NCI-H2107 (cell line): Measurements from ENCODE around the gene CPNE4.

Experiments
- DNase-seq: peaks from one replicate; lab custom pipeline; 2025; lab: John Stamatoyannopoulos, UW

The CPNE4 gene

DNA sequence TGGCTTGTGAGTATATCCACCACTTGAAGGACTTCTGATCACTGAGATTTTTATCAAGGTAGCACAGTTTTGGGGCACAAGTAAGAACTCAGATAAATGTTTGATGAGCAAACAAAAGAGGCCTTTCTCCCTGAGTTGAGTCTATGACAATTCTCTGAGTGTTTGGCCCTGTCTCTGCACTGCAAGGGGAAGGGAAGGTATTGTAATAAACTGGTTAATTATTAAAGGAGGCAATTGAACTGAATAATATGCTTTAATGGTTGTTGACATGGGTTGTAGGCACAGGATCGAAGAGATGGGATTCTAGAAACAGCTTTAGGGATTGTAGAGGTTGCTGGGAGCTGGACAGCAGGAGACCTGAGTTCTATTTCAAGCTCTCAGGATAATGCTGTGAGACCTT is 437.0 kb downstream of the CPNE4 start:
- no peak for DNase-seq

DNA sequence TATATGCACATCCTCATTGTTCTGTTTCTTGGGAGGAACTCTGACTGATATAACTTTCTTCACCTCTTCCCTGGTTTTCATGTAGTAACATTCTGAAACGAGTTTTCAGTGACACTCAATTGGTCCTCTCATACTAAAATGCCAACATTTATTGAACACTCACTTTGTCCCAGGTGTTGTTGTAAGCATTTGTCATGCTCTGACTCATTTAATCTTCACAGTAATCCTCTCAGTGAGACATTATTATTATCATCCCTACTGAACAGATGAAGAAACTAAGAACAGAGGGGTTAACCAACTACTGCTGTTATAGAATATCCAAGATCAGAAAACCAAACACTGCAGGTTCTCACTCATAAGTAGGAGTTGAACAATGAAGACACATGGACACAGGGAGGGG is 437.9 kb downstream of the CPNE4 start:
- DNase-seq: no peak

DNA sequence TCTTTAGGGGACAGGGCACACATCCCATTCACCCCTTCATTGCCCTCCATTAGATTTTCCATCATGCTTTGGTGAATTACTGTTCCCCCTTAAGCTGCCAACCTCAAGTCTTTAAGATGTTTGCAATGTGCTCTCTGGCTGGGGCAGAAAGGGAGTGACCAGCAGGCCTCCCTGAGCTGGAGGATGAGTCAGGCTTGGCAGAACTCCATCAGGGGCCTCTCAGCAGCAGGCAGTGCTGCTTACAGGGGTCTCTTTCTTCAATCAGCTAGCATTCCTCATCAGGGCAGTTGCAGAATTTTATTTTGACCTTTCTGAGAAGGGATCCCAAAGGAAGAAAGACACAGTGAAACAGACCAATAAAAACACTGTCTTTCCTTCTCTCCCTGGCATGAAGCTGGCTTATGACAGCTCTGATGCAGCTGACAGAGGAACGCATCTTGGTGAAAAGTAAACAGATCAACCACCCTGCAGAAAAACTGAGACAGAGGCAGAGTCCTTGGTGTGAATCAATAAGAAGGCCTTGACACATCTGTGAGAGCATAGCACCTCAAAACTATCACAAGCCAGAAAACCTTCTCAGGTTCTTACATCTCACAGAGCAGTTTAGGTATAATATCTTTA is 443.3 kb downstream of the CPNE4 start:
- DNase-seq: no peak

DNA sequence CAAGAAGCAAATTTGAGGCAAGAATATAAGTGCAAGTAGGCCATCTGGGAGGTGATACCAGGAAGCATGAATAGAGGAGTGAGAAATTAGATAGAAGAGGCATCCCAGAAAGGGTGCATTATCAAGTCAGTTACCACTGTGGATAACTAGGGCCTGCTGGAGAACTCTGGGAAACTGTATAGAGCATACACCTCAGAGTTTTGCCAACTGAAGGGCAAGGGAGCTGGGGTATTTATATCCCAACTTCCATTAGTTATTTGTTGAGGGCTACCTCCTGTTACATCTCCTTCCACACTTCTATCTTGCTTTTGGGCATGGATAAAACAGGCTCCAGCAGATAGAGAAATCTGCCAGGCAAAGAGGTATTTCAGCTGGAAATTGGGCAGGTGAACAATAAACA is 448.5 kb downstream of the CPNE4 start:
- no peak for DNase-seq

DNA sequence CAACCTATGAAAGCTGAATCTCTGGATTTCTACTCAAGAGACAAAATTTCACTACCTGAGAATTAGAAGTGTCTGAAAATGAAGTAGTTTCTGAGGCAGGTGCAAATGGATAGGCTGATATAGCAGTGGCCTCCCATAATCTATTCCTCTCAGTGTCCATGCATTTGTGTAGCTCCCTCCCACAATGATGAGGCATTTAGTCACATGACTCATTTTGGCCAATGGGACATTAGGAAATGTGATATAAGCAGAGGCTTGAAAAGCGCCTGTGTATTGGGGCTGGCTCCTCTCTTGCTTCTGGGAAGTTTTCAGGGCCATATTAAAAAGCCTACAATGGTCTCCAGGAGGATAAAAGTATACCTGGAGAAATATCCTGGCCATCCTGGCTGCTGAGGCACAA is 452.4 kb downstream of the CPNE4 start:
- DNase-seq: no peak

DNA sequence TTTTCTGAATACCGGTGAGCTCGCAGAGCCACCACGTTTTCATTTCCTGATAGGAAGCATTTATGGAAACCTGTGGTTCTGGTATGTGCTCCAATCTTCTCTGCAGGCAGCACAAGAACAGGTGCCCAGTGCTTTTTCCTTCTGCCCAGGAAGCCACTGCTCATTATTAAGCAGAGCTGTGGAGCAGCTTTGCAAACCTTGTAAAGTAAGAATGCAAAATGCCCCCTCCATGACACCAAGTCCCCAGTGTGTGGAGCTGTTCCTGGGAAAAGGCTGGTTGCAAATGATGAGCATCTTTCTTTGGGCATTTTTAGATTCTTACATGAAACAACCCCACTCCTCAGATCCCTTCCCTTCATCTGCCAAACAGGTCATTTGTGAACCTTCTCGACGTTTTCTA is 466.4 kb downstream of the CPNE4 start:
- DNase-seq: no peak

DNA sequence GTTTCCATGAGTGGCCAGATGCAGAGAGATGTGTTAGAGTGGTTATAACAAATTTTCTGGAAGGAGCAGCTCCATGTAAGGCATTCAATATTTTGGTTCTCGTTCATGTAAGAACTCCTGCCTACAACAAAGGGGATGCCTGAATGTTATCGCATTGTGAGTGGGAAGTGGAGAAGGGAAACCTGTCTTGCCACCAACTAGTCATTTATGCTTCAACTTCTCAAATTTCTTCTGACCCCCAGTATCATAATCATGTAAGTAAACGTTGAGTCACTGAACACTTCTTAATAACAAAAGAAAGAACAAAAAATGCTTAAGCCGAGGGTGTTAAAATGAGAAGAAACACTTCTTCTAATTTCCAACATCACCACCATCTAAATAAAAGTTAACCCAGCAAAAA is 470.0 kb downstream of the CPNE4 start:
- DNase-seq: no peak

DNA sequence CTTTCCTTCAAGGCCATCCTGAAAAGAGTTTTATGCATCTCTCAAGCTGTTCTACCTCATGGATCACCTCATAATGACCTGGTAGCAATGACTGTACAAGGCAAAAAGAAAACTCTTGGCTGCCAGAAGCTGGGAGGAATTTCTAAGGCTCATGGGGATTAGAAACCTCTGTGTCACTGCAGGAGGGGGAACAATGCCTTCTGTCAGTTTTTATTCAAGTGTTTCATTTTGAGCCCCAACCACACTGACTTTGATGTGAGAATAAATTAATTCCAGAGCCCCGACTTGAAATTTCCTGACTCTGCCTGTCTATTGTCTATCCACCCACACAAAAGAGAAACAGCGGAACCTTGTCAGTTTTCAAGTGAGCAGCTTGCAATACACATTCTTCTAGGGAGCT is 473.3 kb downstream of the CPNE4 start:
- DNase-seq: no peak

DNA sequence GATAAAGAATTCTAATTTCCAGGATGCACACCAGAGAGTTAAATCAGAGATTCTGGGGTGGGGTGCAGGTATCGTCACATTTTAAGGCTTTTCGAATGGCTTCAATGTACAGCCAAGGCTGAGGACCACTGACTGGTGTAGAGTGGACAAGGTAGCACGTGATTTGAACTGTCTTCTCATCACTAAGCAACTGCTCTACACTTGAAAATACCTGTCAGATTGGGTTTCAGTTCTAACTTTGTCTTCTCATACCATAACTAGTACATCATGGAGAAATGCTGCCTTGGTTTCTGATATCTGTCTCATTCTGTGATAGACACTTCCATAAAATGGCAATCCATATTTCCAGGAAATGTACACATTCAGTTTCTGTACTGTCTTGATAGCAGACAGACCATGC is 474.0 kb downstream of the CPNE4 start:
- no peak for DNase-seq

DNA sequence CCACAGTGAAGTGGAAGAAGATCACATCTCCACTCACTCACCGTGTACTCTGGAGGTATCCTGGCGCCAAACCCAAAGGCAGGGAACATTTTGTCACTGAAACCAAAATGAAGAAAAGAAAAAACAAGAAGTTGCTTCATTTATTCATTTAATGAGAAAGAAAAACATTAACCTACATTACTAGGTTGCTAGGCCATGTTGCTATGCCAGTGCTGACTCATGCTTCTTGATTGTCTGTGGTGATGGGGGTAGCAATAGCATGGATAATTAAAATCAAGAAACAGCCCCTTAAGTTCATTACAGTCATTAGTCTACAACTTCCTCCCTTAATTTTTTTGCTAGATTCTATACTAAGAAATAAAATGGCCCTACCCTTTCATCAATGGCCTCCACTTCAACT is 479.4 kb downstream of the CPNE4 start:
- no peak for DNase-seq

DNA sequence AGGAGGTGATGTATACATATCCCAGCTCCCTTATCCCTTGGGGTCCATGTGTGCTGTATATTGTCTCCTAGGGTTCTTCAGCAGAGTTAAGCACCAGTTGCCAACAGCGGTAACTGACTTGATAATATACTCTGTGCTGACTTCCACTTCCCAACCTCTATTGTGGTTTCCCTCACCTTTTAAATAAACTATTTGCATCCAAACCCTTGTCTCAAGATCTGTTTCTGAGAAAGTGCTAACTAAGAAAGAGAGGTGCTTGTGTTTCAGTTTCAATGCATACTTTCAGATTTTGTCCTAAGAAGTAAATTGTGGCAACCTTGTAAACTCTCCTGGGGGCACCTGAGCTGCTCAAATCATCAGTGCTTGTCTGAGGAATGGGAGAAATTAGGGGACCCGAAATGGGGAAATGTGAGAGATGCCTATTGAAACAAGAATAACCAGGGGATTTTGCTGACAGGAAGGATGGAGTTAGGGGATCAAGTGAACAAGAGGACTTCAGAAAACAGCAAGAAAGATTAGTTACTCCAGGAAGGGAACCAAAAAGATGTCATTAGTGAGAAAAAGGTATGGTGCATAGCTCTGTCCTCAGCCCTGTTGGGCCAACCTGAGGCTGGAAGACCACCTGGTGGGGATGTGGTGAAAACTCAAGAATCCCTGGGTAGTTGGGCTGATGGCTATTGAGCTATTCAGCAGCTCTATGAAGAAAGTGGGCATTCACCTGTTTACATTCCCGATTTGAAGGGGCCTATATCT is 481.1 kb downstream of the CPNE4 start:
- DNase-seq: no peak

DNA sequence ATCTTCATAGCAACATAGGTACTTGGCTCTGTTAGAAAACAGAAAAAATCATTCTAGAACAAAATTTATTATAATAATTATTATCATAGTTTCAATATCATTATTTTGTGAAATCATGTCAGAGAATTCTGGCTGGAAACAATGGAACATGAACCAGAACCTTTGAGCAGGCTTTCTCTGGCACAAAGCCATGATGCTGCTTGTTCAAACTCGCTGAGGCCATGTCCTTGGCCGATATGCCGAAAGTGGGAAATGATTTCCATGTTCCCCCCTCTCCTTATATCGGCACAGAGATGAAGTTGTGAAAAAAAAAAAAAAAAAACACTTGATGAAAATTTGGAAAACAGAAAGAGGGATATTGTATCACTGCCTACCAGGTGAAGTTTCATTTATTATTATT is 483.1 kb downstream of the CPNE4 start:
- DNase-seq: no peak

DNA sequence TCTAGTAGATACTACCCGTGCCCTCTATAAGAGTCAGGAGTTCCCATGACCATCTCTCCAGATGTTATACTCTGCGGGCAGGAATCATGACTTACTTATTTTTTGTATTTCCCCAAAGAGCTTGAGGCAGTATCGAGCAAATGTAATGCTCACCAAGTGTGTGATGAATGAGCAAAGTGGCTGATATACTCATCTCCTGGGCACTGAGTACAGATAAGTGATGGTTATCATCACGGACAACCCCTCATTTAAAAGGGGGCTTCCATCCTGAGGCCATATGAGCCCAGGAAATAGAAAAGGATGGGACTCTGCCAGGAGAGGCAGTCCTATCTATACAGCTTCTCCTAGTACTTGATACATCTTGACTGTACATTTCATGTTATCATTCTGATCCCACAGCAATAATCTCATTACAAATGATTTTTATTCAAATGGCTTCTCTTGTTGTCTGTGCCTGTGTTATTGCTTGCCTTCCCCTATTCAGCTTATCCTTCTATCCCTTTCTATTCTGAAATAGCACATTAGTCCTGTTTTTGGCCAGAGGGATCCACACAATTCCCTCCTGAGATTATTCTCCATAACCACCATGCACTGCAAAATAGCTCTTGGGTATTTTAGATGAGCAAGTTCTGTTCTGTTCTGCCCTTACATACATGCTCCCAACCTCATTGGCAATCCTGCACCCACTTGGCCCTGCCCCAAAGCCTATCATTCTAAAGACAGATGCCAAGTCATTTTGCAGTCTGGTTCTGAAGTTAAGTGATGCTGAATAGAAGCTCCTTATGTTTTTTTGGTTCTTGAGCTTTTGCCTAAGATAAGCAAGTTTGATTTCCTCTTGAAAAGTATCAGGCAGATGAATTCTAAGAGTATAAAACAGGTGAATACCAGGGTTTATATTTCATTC is 484.0 kb downstream of the CPNE4 start:
- no peak for DNase-seq

DNA sequence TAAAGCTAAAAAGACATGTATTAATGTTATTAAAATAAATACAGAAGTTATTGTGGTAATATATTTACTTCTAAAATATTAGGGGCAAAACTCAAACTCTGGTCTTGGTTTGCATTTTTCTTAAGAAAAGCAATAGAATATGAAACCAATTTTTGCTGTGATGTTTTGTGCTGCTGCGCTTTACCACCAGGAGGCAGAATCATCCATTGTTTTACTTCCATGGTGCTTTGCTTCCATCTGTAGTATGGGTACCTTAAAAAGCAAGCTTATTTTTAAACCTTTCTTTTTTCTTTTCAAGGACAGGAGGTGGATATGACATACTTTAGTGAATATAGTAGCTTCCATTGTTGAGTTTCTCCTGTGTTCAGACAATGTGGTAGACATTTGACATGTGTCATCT is 485.5 kb downstream of the CPNE4 start:
- DNase-seq: no peak

DNA sequence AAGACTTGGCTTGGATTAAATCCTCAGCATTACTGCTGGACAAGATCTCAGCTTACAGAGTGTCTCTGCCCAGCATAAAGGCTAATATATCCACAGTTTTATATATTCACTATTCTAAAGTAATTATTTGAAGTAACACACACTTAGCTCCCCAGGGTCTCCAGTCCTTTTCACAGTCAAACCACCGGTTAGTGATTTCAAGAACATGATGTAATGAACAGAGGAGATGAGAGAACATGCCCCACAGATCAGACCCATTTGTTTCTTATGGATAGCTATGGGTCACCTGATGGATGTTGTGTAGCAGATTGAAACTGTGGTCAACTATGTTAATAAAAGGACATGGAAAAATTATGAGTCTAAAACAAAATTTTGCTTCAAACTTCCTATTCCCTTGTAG is 487.2 kb downstream of the CPNE4 start:
- DNase-seq: no peak

DNA sequence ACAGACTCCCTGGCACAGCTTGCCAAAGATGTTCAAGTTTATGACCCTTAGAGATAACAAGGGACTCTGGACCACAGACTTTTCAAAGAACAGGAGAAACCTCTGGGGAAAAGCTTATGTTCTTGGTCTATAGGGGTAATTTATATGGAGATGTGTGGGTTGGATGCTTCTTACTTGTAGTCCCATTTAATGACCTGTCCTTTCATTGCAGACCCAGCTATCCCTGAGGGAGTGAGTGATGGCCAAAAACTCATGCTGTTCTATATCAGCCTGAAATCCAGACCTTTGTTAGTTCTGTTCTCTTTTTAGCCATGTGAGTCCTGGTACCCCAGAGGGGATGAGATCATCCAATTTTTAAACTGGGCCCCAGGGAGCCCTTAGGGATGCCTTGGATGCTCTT is 488.4 kb downstream of the CPNE4 start:
- DNase-seq: no peak

DNA sequence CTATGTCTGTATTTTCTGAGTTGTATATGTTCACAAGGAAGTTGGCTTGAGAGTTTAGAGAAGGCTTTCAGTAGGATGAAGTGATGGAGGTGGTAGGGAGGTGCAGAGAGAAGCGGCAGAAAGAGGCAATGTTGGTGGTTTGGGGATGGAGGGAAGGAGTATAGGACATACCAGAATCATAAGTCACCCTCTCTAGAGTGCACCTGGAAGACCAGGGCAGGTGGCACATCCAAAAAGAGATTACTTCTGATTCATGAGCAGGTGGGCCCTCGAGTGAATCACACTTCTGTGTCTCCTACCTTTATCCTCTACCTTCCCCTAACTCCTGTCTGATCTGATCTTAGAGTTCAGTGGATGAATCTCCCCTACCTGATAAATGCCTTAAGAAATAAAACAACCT is 490.3 kb downstream of the CPNE4 start:
- no peak for DNase-seq

DNA sequence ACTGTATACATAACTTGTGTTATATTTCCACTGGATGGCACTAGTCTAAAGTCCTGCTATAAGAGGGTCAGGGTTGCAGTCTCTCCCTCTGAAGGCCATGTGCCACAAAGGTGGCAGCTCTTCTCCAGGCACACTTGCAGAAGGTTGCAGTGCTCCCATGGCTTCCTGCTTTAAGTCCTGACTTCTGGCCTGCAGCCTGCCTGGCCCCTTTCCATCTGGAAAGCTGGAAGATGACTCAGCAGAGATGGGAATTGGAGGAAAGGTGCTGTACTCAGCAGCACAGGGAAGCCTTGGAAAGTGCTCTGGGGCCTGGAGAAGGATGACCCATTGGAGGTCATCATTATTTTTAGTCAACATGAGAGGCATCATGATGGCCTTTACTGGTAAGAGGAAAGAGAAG is 491.1 kb downstream of the CPNE4 start:
- DNase-seq: no peak

DNA sequence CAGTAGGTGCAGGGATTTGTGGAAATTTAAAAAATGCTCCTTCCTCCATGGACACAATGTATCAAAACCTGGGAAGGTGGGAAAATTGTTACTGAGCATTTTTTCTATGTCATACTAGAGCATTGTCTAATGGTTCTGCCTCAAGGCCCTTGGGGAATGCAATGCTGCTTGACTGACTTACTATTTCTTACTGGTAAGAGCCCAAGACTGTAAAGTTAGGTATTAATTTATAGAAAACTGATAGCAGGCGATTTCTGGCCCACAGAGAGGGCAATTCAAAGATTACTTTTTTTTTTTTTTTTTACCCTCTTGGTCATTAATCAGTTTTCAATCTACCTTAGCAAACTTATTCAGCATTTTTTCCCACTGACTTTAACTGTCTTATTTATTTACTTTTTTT is 493.5 kb downstream of the CPNE4 start:
- no peak for DNase-seq

DNA sequence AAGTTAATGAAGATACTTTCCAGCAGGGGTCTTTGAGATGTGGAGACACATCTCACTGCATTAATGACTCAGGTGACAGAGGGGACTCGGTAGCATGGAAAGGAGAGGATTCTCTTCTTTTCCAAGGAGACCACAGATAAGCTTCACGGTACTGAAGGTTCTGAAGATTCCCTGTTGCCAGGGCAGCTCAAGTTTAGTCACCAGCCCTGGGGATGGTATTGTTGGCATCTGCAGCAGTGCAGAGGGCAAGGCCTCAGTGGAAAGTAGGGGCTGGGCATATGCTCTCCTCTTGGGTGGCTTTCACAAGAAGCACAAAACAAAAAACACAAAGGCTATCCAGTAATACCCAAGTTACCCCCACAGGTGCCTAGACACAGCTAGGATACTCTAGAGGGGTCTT is 494.0 kb downstream of the CPNE4 start:
- DNase-seq: no peak

DNA sequence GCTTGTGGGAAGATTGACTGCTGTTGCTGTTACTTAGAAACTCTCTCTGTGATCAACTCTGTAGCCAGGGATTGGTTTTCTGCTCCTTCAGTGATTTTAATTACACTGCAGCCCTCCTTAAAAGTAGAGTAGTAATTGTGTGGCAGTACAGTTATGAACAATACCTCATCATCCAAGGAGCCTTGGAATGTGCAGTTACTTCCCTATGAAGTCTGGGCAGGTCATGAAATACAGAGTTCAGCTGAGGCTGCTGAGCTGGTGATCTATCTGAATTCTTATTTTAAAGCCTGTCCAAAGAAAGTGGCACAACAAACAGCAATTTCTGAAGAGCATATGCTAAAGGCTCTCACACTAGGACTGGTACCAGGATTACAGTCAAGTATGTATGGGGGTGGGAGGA is 494.7 kb downstream of the CPNE4 start:
- DNase-seq: no peak

DNA sequence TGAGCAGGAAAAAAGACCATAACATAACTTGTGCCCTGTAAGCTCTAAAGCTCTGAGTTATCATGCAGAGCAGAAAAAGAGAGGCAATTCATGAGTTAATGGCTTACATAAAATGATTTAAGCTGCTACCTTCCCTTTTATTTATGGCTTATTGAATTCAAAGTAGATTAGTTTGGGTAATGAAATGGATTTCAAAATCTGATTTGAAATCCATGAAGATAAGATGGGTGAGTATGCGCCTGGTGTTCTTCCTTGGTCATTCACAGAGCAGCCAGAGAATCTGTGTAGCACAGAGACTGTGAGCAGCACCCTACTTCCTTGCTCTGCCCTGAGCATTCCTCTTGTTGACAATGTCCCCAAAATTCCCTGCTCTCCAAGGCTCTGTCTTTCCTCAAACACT is 495.8 kb downstream of the CPNE4 start:
- no peak for DNase-seq

DNA sequence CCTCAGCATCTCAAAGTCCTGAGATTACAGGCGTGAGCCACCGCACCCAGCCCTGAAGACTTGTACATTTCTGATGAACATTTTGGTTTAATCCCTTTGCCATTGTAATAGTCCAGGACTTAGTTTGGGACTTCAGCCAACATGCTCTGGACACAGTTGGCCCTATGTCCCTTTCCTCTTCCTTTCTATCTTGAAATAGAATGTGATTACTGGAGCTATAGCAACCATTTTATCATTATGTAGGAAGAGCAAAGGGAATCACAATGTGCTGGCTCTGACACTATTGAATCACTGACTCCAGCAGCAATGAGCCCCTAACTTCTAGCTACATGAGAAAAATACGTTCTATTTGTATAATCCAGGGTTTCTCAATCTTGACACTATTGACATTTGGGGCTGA is 497.3 kb downstream of the CPNE4 start:
- no peak for DNase-seq
